ENCODE results near the gene CAMSAP1. TPM values are rescaled to one million over a fixed set of nuclear protein-coding genes. Genes with fewer than 3 reads are reported as not detected.
"Not testable (repeated sequence)": the region's sequence is repeated elsewhere in the genome, so short reads cannot be mapped to it uniquely, and the experiment has no call there.

The CAMSAP1 gene
- polyA plus RNA-seq, 12 donors = 18.1 to 32.5 (median 25.4) TPM; not detected in 1

DNA sequence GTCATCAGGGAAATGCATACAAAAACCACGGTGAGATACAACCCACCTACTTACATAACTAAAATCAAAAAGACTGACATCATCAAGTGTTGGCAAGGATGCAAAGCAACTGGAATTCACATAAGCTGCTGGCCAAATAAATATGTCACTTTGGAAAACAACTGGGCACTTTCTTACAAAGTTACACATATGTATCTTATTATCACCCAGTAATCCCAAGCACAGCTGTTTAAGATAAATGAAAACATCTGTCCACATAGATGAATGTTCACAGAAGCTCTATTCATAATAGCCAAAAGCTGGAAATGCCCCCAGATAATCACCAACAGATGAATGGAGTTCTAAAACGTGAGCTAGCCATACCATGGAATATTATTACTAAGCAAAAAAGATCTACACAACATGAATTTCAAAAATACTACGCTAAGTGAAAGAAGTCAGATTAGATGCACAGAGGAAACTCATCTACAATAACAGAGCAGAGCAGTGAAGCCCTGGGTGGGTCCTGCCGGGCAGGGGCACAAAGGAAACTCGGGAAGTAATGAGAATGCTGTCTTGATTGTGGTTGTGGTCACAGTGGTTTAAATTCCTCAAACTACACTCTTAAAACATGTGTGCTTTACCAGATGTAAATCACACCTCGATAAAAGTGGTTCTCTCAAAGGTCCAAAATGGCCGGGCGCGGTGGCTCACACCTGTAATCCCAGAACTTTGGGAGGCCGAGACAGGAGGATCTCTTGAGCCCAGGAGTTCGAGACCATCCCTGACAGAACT lies 8.5 kb downstream of the CAMSAP1 start:
- DNase-seq = no peak

DNA sequence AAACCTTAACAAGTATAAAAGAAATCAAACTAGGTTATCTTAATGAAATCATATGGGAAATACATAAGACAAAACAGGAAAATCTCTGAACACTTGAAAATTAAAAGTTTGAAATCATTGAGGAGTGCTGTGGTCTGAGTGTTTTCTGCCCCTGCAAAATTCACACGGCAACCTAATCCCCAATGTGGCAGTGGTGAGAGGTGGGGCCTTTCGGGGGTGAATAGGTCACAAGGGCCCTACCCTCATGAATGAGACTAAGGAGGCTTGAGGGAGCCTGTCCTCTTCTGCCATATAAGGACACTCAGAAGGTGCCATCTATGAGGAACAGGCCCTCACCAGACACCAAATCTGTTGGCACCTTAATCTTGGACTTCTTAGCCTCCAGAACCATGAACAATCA lies 10.7 kb downstream of the CAMSAP1 start:
- DNase-seq = no peak

DNA sequence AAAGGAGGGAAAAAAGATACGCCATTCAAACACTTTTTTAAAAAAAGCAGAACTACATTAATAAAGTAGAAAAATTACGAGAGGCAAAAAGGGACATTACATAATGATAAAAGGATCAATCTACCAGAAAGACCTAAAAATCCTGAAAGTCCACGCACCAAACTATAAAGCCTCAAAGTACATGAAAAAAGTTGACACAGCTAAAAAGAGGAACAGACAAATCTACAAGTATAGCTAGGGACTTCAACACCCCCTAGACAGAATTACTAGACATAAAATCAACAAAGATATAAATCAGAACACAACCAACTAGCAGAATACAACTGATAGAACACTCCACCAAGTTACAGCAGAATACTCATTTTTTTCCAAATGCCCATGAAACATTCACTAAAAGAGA lies 11.1 kb downstream of the CAMSAP1 start:
- no peak for DNase-seq

DNA sequence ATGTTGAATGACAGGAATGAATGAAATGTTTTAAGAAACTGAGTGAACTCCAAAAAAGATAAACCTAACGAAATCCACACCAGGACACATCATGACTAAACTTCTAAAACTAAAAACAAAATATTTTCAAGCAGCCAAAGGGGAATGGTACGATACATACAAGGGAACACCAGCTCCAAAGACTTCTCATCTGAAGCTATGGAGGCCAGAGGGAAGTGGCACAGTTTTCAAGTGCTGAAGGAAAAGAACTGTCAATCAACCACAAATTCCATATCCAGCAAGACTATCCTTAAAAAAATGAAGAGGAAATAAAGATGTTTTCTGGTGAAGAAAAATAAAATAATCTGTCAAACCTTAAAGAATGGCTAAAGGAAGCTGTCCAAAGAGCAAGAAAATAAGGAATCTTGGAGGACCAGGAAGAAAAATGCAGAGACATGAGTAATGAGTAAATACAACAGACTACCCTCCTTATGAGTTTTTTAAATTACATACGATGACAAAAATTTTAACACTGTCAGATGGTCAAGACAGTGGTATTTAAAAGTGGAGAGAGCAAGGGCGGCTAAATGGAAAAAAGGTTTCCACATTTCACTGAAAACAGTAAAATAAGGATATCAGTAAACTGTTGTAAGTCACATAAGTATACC lies 12.0 kb downstream of the CAMSAP1 start:
- DNase-seq = no peak

DNA sequence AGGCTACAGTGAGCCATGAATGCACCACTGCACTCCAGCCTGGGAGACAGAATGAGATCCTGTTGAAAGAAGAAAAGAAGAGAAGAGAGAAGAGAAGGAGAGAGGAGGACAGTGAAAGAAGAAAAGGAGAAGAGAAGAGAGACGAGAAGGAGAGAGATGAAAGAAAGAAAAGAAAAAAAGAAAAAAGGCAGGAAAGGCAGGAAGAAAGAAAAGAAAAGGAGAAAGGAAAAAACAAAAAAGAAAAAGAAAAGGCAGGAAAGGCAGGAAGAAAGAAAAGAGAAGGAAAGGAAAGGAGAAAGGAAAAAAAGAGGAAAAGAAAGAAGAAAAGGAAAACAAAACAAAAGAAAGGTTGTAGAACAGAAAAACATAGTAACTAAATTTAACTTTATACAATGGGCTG lies 14.2 kb downstream of the CAMSAP1 start:
- no peak for DNase-seq

DNA sequence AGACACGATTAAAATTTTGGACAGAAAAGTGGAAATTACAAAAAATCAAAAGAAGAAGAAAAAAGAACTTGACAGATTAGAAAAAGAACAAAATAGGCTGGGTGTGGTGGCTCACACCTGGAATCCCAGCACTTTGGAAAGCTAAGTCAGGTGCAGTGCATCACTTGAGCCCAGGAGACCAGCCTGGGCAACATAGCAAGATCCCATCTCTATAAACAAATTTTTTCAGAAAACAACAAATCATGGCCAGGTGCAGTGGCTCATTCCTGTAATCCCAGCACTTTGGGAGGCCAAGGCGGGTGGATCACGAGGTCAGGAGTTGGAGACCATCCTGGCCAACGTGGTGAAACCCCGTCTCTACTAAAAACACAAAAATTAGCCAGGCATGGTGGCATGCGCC lies 15.0 kb downstream of the CAMSAP1 start:
- DNase-seq = not testable (repeated sequence)

DNA sequence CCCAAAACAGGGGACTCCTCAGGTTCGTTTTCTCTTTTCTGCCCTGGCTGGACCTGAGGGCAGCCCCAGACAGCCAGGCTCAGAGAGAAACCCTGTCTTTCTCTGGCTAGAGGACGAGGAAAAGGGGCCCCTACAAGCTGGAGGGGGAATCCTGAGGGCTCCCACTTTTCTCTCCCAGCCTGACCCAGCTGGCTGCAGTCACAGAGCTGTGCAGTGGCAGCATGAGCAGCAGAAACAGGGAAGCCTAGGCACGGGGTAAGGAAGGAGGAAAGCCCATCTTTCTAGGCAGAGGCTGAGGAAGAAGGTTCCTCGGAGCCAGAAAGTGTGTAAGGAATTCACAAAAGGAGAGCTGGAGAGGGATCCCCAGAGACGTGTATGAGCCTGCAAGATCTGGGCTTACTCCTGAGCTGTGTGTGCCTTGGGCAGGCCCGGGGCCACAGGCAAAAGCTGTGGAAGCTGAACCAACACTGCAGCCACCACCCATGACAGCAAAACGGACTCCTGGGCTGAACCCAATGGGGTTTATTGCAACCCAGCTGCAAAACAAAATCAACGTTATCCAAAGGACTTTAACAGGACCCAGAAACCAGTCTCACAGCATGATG lies 16.2 kb downstream of the CAMSAP1 start:
- no peak for DNase-seq

DNA sequence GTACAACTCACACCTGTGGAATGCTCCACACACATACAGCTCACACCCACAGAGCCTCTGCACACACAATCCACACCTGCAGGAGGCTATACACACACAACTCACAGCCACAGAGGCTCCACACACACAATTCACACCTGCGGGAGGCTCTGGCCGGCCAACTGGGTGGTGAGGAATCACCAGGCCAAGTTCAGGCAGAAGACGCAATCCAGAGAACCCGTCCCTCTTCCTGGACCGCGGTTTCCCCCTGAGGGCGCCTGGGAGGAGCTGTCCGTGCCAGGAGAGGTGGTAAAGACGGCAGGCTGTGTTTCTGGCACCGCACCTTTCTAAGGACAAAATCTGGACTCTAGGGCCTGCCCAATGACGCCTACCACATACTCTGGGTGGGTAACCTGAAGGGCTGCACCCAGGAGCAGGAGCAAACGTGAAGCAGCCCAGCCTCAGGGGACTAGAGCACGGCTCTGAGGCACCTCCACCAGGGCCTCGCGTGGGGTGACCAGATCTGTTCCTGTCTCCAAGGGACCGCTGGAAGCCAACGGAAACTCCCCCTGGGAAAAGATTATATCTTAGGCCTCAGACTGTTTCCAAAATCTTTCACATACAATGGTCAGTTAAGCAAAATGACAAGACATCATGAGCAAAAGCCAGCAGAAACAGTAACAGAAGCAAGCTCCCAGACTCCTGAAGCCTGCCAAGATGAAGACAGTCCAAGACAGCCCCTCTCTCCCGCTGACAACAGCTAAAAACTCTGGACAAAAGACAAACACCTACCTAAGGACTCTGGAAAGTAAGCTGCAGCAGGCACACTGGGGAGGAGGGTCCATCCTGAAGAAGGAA lies 16.9 kb downstream of the CAMSAP1 start:
- DNase-seq = no peak

DNA sequence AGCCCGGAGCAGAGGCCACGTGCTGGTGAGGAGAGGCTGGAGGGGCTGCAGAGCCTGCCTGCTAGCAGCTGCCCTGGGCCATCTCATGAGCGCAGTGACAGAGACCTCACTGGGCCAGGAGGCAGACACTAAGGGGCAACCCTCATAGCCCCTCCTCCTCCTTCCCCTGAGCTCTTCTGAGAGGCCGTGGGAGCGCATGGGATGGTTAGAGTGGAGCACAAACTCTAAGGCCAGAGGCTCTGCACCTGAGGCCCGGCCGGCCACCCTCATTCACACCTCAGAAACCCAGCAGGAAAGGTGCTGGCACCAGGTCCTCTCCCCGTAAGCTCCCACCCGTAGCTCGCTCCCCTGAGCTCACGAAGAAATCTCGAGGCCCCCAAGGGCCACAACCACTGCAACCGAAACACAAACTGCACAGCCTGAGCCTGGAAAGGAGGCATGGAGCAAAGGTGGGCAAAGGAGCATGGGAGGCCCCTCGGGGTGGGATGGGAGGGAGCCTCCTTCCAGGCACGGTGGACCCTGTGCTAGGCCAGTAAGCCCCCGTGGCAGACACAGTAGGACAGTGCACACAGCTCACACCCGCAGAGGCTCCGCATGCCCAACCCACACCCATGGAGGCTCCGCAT lies 17.7 kb downstream of the CAMSAP1 start:
- no peak for DNase-seq

DNA sequence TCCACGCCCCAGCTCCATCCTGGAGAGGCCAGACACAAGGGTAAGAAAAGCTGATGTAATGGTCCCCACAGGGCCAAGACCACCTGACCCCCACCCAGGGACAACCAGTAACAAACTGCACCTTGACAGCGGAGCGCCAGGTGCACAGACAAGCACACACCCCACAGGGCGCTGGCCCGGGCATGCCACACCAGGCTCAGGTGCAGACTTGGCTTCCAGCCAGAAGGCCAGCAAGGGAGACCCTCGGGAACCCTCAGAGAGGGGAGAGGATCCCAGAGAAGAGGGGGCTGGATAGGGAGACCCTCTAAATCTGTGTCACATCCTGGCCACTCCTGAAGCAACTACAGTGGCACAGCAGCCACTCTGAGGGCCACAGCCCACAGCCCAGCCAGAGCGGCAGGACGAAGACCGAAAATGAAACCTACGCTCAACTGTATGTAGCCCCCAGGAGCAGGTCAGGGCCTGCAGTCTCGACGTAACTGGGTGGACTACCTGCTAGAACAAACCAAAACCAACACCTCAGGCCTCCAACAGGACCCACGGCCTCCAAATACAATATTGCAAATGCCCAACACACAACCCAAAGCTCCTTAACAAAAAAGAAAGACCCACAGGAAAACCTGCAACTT lies 18.5 kb downstream of the CAMSAP1 start:
- DNase-seq = no peak

DNA sequence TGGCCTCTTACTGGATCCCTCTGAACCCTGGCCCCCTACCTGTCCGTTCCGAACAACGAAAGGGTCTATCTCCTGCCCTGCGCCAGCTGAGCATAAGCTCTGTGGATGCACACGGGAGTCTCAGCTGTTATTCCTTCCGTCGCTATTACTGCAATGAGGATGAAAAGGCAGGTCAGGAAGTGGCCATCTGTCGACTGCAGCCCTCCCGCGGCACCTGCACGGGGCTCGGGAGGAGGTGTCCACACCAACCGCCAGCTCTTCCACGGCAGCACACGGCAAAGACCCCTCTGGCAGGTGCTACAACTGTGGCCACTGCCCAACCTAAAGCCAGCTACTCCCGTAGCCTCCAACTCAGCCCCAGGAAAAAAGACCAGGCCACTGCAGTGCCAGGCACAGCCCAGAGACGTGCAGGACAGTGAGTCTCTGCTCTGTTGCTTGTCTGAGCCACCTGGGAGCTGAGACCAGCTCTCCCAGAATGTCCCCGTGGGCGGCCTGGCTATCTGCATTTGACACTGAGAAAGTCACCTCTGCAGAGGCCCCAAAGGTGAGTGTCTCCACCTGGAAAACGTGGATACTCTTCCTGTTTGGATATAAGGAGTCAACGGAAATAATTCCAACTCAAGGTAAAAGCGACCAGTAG lies 19.1 kb downstream of the CAMSAP1 start:
- no peak for DNase-seq

DNA sequence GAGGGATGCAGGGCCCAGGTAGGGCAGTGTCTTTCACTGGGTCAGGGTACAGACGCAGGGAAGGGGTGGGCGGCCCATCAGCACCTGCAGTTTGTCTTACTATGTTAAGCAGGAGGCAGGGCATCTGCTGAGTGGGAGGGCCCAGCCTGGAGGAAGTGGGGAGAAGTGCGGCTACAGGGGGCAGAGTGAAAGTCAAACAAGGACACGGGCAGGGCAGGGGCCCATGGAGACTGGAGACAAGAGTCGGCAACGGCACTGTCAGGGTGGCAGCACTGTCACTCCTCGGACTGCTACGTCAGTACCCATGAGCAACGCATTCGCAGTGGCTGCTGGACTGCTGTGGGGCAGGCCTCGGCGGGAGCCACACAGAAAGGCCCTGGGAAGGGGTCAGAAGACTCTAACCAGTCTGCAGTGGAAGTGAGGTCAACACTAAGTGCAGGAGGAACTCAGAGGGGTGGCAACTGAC lies 19.7 kb downstream of the CAMSAP1 start:
- no peak for DNase-seq

DNA sequence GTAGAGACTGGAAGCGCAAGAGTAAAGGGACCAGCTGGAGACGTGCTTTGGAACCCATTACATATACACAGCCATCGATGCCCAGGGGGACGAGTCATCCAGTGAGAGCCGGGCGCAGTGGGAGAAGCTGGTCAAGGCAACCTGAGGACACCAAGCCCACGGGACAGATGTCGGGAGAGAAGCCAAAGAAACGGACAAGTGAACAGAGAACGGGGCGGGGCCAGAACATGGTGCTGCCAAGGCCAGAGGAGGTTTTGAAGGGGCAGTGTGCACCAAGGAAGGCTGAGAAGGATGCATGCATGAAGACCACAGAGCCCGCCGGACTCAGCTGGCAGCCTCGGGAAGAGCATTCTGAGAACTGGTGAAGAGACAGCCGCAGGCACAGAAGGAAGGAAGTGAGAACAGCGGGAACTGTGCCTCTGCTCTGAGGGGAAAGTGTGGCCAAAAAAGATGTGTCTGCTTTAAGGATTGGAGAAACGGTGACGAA lies 20.3 kb downstream of the CAMSAP1 start:
- DNase-seq = no peak

DNA sequence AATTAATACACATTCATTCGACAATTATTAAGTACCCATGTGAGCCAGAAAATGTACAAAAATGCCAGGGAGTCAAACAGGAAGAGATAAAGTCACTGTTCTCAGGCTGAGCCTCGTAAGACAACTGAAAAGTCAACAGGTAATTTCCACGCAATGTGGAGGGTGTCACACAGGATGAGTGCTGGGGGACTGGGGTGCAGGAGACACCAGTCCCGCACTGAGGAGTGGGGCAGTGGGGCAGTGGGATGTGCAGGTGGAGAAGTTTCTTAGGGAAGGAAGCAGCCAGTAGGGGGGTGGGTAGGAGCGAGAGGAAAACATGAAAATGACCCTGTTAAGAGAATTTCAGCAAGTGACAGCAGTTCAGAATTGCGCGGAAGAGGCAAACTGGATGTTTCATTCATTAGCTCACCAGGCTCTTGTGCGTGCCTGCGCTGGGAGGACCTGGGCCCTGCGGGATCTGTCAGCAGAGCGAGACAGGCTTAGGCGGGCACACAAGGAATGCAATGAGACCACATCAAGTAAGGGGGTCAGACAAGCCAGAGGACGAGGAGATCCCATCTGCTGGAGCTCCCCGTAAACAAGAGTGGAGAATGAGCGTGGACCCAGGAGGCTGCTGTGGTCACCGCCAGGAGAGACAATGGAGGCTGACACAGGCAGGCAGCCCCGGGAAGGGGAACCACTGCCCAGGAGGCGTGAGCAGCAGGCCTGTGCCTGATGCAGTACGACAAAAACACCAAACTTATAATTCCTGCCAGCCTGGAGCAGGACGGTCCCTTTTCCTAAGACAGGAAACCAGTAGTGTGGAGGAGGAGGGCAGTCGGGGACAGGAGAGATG lies 21.0 kb downstream of the CAMSAP1 start:
- DNase-seq = no peak

DNA sequence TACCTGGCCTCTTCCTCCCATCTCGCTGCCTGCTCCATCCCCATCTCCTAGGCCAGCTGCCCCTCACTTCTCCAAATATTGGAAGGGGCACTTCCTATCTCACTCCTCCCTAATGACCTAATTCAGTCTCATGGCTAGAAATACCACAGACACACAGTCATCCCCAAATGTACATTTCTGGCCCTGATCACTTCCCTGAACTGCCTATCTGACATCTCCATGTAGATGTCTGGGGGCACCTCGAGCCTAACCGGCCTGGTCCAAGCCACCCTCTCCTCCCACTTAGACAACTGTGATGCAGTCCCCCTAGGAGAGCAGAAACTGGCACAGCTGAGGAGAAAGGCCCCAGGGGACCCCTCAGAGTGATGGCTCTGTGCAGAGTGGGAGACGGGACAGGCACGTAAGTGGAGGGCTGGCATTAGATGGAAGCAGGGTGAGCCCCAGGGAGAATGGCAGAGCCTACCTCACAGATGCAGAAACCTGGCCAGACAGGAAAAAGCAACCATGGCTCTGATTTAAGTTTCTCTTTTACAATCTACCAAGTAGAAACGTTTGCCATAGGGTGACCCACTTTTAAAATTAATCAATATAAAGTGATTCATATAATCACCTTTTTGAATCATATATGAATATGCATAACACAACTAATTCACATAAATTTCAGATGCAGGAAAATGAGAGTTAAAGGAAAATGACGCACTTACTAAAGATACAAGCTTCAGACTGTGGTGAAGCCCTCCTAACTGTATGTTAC lies 22.1 kb downstream of the CAMSAP1 start:
- DNase-seq = no peak

DNA sequence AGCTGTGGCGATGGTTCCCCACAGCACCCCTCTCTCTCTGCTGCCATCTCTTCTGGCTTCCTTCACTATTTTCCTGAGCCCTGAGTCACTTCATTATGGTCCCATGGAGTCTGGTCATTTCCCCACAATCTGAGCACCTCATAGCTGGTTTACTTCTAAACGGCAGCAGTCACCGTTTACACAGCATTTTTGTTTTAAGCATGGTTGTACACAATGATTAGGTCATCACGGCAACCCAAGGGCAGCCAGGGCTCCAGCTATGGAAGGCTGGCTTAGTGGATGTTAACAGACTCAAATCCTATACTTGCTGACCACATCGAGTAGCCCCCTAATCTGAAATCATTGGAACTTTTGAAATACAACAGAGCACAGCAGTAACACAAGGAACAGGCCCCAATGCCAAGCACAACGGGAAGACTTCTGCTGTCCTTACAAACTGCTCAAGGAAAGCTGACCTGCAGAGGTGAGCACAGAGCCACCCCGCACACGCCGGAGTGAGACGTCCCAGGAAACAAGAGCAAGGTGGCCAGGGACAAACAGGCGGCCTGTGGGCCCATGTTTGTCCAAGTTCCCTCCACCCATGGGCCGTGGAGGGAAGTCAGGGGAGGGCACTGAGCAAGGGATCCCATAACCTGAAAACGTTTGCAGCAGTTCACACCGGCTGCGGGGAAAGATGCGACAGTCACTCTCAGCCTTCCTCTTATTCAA lies 22.9 kb downstream of the CAMSAP1 start:
- DNase-seq = no peak

DNA sequence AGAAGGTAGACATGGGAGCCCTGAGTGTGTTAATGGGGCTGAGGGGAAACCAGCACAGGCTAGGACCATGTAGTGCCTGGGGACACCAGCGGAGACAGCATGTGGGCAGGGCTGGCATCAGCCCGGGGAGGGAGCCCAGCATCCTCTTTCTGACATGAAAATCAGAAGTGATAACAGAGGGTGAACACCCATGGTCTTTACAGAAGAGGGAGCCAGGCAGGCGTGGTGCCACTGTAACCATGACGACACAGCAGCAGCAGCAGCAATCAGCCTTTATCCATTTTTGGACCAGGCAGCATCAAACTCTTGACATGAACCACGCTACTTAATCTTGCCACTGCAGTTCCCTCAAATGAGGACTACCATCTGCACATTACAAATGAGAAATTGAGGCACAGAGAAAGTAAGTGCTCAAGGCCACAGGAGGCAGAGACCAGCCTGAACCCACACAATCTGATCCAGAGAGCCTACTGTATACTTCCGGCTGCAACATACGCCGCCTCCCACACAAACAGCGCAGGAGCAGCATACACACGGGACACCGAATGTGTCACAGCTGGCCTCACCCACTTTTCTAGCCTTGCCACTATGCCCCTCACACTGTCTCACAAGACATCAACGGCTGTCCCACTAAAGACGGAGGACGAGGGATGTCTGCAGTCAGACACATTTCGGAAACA lies 23.8 kb downstream of the CAMSAP1 start:
- no peak for DNase-seq

Measured in muscle of arm (tissue), 12 donors.